Endothelial cell of umbilical vein (primary cell): ENCODE results near the gene GRAPL.
"Not testable (repeated sequence)": the region's sequence is repeated elsewhere in the genome, so short reads cannot be mapped to it uniquely, and the experiment has no call there.

Experiments
- EZH2 ChIP-seq: IDR thresholded peaks from 2 replicates; pipeline ENCODE4 v1.6.1; 2012; ENCODE audit warnings: borderline replicate concordance, low read depth, mild to moderate bottlenecking, moderate library complexity, low read length, inconsistent platforms; ENCODE audit not compliant: severe bottlenecking
- FOS ChIP-seq: IDR thresholded peaks from 2 replicates; pipeline ENCODE4 v1.6.1; 2011; ENCODE audit warnings: mild to moderate bottlenecking, low read length, moderate library complexity, borderline replicate concordance; ENCODE audit not compliant: insufficient read depth
- GATA2 ChIP-seq: IDR thresholded peaks from 2 replicates; pipeline ENCODE4 v1.7.0; 2011; ENCODE audit warnings: low read depth, mild to moderate bottlenecking, moderate library complexity, mixed read lengths, low read length; ENCODE audit not compliant: insufficient read length, insufficient read depth
- JUN ChIP-seq: IDR thresholded peaks from 2 replicates; pipeline ENCODE4 v1.6.1; 2011; ENCODE audit warnings: borderline replicate concordance, low read depth; ENCODE audit not compliant: insufficient read length, insufficient read depth
- MYC ChIP-seq: IDR thresholded peaks from one replicate; pipeline ENCODE4 v1.6.1; 2011; ENCODE audit warnings: mild to moderate bottlenecking, low read depth, low read length
- POLR2A ChIP-seq: IDR thresholded peaks from 2 replicates; pipeline ENCODE4 v1.6.1; 2012; ENCODE audit warnings: low read depth, mild to moderate bottlenecking, control low read depth, low read length
- POLR2AphosphoS5 ChIP-seq: IDR thresholded peaks from 2 replicates; pipeline ENCODE4 v1.6.1; 2012; ENCODE audit warnings: low read depth, mild to moderate bottlenecking, control low read depth, low read length, moderate library complexity; ENCODE audit not compliant: insufficient read depth
- TF ChIP-seq, protein P1 (sequence below), 2 donors: IDR thresholded peaks; 1 replicate in 1 of 2; 2 replicates in 1 of 2; pipeline ENCODE4 v1.5.1; 2011; ENCODE audit warnings: low read length in 2 of 2, mild to moderate bottlenecking in 2 of 2, moderate library complexity in 2 of 2, control low read depth in 1 of 2, inconsistent platforms in 1 of 2, low read depth in 1 of 2; ENCODE audit not compliant: insufficient read depth in 1 of 2; ENCODE audit errors: extremely low read depth in 1 of 2
- TF ChIP-seq, protein P2 (sequence below): IDR thresholded peaks from 2 replicates; pipeline ENCODE4 v1.6.1; 2011; ENCODE audit not compliant: insufficient read depth, insufficient read length

DNA sequence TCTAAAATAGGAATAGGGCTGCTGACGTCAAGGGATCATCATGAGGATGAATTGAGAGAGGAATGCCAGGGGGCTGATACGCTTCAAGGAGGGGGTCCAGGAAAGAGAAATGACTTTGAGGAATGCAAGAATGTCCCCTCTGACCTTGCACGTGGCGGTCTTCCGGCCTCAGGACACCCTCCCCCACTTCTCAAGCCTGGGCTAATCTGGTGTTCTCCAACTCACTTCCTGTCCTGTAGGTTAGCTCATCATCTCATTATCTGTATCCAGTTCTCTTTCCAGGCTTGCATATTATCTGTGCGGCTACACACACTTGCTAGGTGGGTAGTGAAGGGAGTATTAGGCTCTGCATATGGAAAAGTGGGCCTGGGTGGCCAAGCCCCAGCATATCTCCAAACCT is 18.9 kb upstream of the GRAPL start:
- not testable (repeated sequence) for TF ChIP-seq POLR2AphosphoS5, EZH2, POLR2A, MYC, JUN, FOS, GATA2
- TF ChIP-seq, protein P1, sequence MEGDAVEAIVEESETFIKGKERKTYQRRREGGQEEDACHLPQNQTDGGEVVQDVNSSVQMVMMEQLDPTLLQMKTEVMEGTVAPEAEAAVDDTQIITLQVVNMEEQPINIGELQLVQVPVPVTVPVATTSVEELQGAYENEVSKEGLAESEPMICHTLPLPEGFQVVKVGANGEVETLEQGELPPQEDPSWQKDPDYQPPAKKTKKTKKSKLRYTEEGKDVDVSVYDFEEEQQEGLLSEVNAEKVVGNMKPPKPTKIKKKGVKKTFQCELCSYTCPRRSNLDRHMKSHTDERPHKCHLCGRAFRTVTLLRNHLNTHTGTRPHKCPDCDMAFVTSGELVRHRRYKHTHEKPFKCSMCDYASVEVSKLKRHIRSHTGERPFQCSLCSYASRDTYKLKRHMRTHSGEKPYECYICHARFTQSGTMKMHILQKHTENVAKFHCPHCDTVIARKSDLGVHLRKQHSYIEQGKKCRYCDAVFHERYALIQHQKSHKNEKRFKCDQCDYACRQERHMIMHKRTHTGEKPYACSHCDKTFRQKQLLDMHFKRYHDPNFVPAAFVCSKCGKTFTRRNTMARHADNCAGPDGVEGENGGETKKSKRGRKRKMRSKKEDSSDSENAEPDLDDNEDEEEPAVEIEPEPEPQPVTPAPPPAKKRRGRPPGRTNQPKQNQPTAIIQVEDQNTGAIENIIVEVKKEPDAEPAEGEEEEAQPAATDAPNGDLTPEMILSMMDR (IDR thresholded peaks at IDR 0.05; ENCODE audit: extremely low read depth in 1 of 2, insufficient read depth in 1 of 2, low read depth in 1 of 2, low read length in 2 of 2): not testable (repeated sequence)
- TF ChIP-seq, protein P2, sequence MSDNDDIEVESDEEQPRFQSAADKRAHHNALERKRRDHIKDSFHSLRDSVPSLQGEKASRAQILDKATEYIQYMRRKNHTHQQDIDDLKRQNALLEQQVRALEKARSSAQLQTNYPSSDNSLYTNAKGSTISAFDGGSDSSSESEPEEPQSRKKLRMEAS: not testable (repeated sequence)
